Loucy (cell line): Measurements from ENCODE around the gene IQCK.

ENCODE experiments used
- EZH2phosphoT487 ChIP-seq: fragments of 200-600 bp; IDR thresholded peaks from 2 replicates; pipeline ENCODE4 v1.6.1; 2018; ENCODE audit warnings: antibody characterized with exemption, mild to moderate bottlenecking, moderate library complexity, borderline replicate concordance
- TF ChIP-seq, protein P1 (sequence below): fragments of 200-600 bp; sonication (generic); conservative IDR thresholded peaks from 2 replicates; pipeline ENCODE4 v1.5.1; 2014; ENCODE audit warnings: mild to moderate bottlenecking, antibody characterized with exemption, low read length

- TF ChIP-seq, protein P1, sequence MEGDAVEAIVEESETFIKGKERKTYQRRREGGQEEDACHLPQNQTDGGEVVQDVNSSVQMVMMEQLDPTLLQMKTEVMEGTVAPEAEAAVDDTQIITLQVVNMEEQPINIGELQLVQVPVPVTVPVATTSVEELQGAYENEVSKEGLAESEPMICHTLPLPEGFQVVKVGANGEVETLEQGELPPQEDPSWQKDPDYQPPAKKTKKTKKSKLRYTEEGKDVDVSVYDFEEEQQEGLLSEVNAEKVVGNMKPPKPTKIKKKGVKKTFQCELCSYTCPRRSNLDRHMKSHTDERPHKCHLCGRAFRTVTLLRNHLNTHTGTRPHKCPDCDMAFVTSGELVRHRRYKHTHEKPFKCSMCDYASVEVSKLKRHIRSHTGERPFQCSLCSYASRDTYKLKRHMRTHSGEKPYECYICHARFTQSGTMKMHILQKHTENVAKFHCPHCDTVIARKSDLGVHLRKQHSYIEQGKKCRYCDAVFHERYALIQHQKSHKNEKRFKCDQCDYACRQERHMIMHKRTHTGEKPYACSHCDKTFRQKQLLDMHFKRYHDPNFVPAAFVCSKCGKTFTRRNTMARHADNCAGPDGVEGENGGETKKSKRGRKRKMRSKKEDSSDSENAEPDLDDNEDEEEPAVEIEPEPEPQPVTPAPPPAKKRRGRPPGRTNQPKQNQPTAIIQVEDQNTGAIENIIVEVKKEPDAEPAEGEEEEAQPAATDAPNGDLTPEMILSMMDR, result no peak
- no peak for TF ChIP-seq EZH2phosphoT487
Observed at GRCh38 chr16:19817122-19817521, 99.1 kb downstream of the IQCK start.
